ENCODE data around the gene DCAF12L1.

The DCAF12L1 gene

GRCh38 chrX:126552313-126553022 is at the start of gene DCAF12L1:
Gene DCAF12L1, minus strand, starts transcription at chrX:126552814. Its CDS starts 206 bp downstream, at chrX:126552608.
- no peak for DNase-seq (ENCODE audit: extremely low read depth in 1 of 2, low read depth in 1 of 2)

GRCh38 chrX:126580877-126581276 is 28.3 kb upstream of the DCAF12L1 start:
- DNase-seq (ENCODE audit: extremely low read depth in 1 of 2, low read depth in 1 of 2) = no peak

GRCh38 chrX:126575911-126576310 is 23.3 kb upstream of the DCAF12L1 start:
- DNase-seq (ENCODE audit: extremely low read depth in 1 of 2, low read depth in 1 of 2) = no peak

GRCh38 chrX:126557151-126557550 is 4.5 kb upstream of the DCAF12L1 start:
- no peak for DNase-seq (ENCODE audit: extremely low read depth in 1 of 2, low read depth in 1 of 2)

GRCh38 chrX:126551725-126552312 is 795 bp downstream of the DCAF12L1 start:
- no peak for DNase-seq (ENCODE audit: extremely low read depth in 1 of 2, low read depth in 1 of 2)

- DNase-seq (ENCODE audit: extremely low read depth in 1 of 2, low read depth in 1 of 2) = no peak
Observed at GRCh38 chrX:126551306-126551705, 1.3 kb downstream of the DCAF12L1 start.

GRCh38 chrX:126550816-126551215 is 1.8 kb downstream of the DCAF12L1 start:
- no peak for DNase-seq (ENCODE audit: extremely low read depth in 1 of 2, low read depth in 1 of 2)

GRCh38 chrX:126509923-126510322 is 42.7 kb downstream of the DCAF12L1 start:
- no peak for DNase-seq (ENCODE audit: extremely low read depth in 1 of 2, low read depth in 1 of 2)
